Mesenchymal stem cell (in vitro differentiated cells and primary cell): Measurements from ENCODE around the gene UBE2E2.
A peak's percentile ranks its signal among the peaks of the same experiment; 100 is the strongest.

Experiments used
- DNase-seq: peaks from one replicate; pipeline ENCODE4 v3.0.0-alpha.2; 2013
- H2AFZ ChIP-seq: one replicate; pipeline ENCODE4 v1.6.1; 2013; ENCODE audit warnings: low read depth, mild to moderate bottlenecking, control low read depth, inconsistent platforms, low read length, moderate library complexity
- H2AK5ac ChIP-seq: 2 replicates; pipeline ENCODE4 v1.6.1; 2013; ENCODE audit warnings: low read length, moderate library complexity, mild to moderate bottlenecking, inconsistent platforms; ENCODE audit not compliant: severe bottlenecking
- H2BK120ac ChIP-seq: one replicate; pipeline ENCODE4 v1.6.1; 2013; ENCODE audit warnings: low read depth, mild to moderate bottlenecking, inconsistent platforms, low read length, moderate library complexity
- H2BK12ac ChIP-seq, 2 experiments: one replicate each; pipeline ENCODE4 v1.6.1; 2013; ENCODE audit warnings: inconsistent platforms in 2 of 2, low read length in 2 of 2, mild to moderate bottlenecking in 2 of 2, moderate library complexity in 2 of 2, control low read depth in 1 of 2
- H2BK15ac ChIP-seq: one replicate; pipeline ENCODE4 v1.6.1; 2013; ENCODE audit warnings: mild to moderate bottlenecking, low read depth, inconsistent platforms; ENCODE audit not compliant: poor library complexity, severe bottlenecking
- H2BK5ac ChIP-seq: 2 replicates; pipeline ENCODE4 v1.6.1; 2013; ENCODE audit warnings: low read depth, mild to moderate bottlenecking, low read length, control low read depth, inconsistent platforms; ENCODE audit not compliant: poor library complexity, severe bottlenecking
- H3K14ac ChIP-seq, 2 experiments: one replicate each; pipeline ENCODE4 v1.6.1; 2013; ENCODE audit warnings: inconsistent platforms in 2 of 2, low read length in 2 of 2, control low read depth in 1 of 2, mild to moderate bottlenecking in 1 of 2, moderate library complexity in 1 of 2
- H3K18ac ChIP-seq, 2 experiments: one replicate each; pipeline ENCODE4 v1.6.1; 2013; ENCODE audit warnings: inconsistent platforms in 2 of 2, low read length in 2 of 2, control low read depth in 1 of 2, low read depth in 1 of 2, mild to moderate bottlenecking in 1 of 2
- H3K23ac ChIP-seq, 2 experiments: one replicate each; pipeline ENCODE4 v1.6.1; 2013; ENCODE audit warnings: inconsistent platforms in 2 of 2, low read length in 2 of 2, mild to moderate bottlenecking in 2 of 2, moderate library complexity in 2 of 2, control low read depth in 1 of 2
- H3K27ac ChIP-seq: 2 replicates; pipeline ENCODE4 v1.5.1; 2013; ENCODE audit warnings: mild to moderate bottlenecking, moderate library complexity, low read length, control low read depth, inconsistent platforms; ENCODE audit not compliant: poor library complexity, severe bottlenecking
- H3K27me3 ChIP-seq, 2 experiments: 2 replicates each; pipeline versions ENCODE4 v1.6.1 to v1.7.0; 2013; ENCODE audit warnings: low read length in 2 of 2, mild to moderate bottlenecking in 2 of 2, moderate library complexity in 2 of 2, control low read depth in 1 of 2, inconsistent platforms in 1 of 2; ENCODE audit not compliant: control insufficient read depth in 1 of 2, insufficient read depth in 1 of 2
- H3K36me3 ChIP-seq, 2 experiments: 2 replicates each; pipeline versions ENCODE4 v1.6.1 to v1.7.0; 2013; ENCODE audit warnings: low read length in 2 of 2, control low read depth in 1 of 2, inconsistent platforms in 1 of 2, low read depth in 1 of 2, mild to moderate bottlenecking in 1 of 2; ENCODE audit not compliant: insufficient read depth in 2 of 2, control insufficient read depth in 1 of 2
- H3K4ac ChIP-seq, 2 experiments: one replicate each; pipeline ENCODE4 v1.6.1; 2013; ENCODE audit warnings: inconsistent platforms in 2 of 2, low read length in 2 of 2, mild to moderate bottlenecking in 2 of 2, moderate library complexity in 2 of 2, control low read depth in 1 of 2, low read depth in 1 of 2
- H3K4me1 ChIP-seq: 2 replicates; pipeline ENCODE4 v1.6.1; 2013; ENCODE audit warnings: low read depth, low read length, control low read depth; ENCODE audit not compliant: control insufficient read depth, insufficient read depth
- H3K4me2 ChIP-seq: 2 replicates; pipeline ENCODE4 v1.6.1; 2013; ENCODE audit warnings: low read length, mild to moderate bottlenecking, inconsistent platforms; ENCODE audit not compliant: poor library complexity, severe bottlenecking
- H3K4me3 ChIP-seq, 2 experiments: 2 replicates each; pipeline versions ENCODE4 v1.5.1 to v1.7.0; 2013; ENCODE audit warnings: low read length in 2 of 2, mild to moderate bottlenecking in 2 of 2, control low read depth in 1 of 2, low read depth in 1 of 2; ENCODE audit not compliant: insufficient read depth in 1 of 2
- H3K79me1 ChIP-seq: replicated peaks from 2 replicates; pipeline ENCODE4 v1.6.1; 2013; ENCODE audit warnings: mild to moderate bottlenecking, control low read depth, low read length, inconsistent platforms; ENCODE audit not compliant: poor library complexity, severe bottlenecking
- H3K9ac ChIP-seq: 2 replicates; pipeline ENCODE4 v1.7.0; 2013; ENCODE audit warnings: mild to moderate bottlenecking, low read length, moderate library complexity
- H3K9me3 ChIP-seq: 2 replicates; pipeline ENCODE4 v1.7.0; 2013; ENCODE audit warnings: mild to moderate bottlenecking, low read length; ENCODE audit not compliant: control insufficient read depth
- H4K8ac ChIP-seq: one replicate; pipeline ENCODE4 v1.6.1; 2013; ENCODE audit warnings: inconsistent platforms, mild to moderate bottlenecking, low read length, moderate library complexity
- H4K91ac ChIP-seq: one replicate; pipeline ENCODE4 v1.6.1; 2013; ENCODE audit warnings: mild to moderate bottlenecking, low read length, inconsistent platforms
- WGBS: methylation state at CpG from one replicate; pipeline ENCODE4 v1.1.7; 2013; ENCODE audit warnings: mixed read lengths; 5-methylcytosine and 5-hydroxymethylcytosine counted together

UBE2E2 gene

DNA sequence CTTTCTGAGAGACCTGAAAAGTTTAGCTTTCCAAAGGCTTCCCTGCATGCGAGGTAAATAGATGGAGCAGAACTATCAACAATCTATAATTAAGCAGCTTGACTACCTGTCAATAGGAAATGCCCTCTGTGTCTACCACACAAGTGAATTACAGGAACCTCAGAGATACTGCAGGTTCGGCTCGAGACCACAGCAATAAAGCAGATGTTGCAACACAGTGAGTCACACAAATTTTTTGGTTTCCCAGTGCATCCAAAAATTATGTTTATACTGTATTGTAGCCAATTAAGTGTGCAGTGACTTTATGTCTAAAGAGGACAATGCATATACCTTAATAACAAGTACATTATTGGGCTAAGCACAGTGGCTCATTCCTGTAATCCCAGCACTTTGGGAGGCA, 252.0 kb downstream of the UBE2E2 start:
- Histone ChIP-seq H3K9ac (no peak overlapping the region), H3K18ac (no peak overlapping the region), H2BK5ac (no peak overlapping the region), H4K91ac (no peak overlapping the region), H3K4ac (no peak overlapping the region), H2BK15ac (no peak overlapping the region), H3K36me3 (no peaks in the 10 kb centered on the region), H3K4me2 (no peak overlapping the region), H3K27me3 (no peaks in the 10 kb centered on the region), H3K14ac (no peak overlapping the region), H3K79me1 (peaks cover 22% of the 10 kb centered on the region), H2AK5ac (no peak overlapping the region), H2BK12ac (no peak overlapping the region), H3K27ac (no peak overlapping the region), H3K23ac (no peak overlapping the region), H3K4me3 (no peak overlapping the region), H2AFZ (no peak overlapping the region), H3K9me3 (no peaks in the 10 kb centered on the region), H2BK120ac (no peak overlapping the region), H3K4me1 (no peaks in the 10 kb centered on the region), H4K8ac (no peak overlapping the region)
- 39% methylated on average over 3 of the region's 3 CpGs for WGBS
- DNase-seq: peak; percentile 56

DNA sequence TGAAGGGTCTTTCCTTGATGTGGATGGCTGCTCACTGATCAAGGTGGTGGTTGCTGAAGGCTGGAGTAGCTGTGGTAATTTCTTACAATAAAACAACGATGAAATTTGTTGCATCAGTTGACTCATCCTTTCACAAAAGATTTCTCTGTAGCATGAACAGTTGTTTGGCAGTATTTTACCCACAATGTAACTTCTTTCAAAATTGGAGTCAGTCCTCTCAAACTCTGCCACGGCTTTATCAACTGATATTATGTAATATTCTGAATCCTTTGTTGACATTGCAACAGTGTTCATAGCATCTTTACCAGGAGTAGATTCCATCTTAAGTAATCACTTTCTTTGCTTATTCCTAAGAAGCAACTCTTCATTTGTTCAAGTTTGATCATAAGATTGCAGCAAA, 252.6 kb downstream of the UBE2E2 start:
- Histone ChIP-seq H3K9ac (no peak overlapping the region), H3K4me3 (no peak overlapping the region), H3K23ac (no peak overlapping the region), H4K8ac (no peak overlapping the region), H3K4me1 (no peaks in the 10 kb centered on the region), H3K79me1 (peaks cover 23% of the 10 kb centered on the region), H3K27me3 (no peaks in the 10 kb centered on the region), H2BK12ac (no peak overlapping the region), H2BK5ac (no peak overlapping the region), H2BK120ac (no peak overlapping the region), H2AFZ (no peak overlapping the region), H3K14ac (no peak overlapping the region), H3K9me3 (no peaks in the 10 kb centered on the region), H3K18ac (no peak overlapping the region), H3K36me3 (no peaks in the 10 kb centered on the region), H4K91ac (no peak overlapping the region), H3K4me2 (no peak overlapping the region), H2BK15ac (no peak overlapping the region), H3K4ac (no peak overlapping the region), H3K27ac (no peak overlapping the region), H2AK5ac (no peak overlapping the region)
- peak; percentile 6 for DNase-seq
- 100% methylated on average over 1 of the region's 2 CpGs for WGBS

DNA sequence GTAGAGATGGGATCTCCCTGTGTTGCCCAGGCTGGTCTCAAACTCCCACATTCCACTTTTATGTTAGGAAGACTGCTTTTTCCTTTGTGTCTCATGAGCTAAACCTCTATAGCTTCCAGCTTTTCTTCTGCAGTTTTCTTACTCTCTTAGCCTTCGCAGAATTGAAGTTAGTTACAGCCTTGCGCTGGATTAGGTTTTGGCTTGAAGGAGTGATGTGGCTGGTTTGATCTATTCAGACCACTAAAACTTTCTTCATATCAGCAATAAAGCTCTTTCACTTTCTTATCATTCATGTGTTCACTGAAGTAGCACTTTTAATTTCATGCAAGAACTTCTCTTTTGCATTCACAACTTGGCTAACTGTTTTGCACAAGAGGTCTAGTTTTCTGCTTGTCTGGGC, 254.6 kb downstream of the UBE2E2 start:
- Histone ChIP-seq H3K4me3 (no peak overlapping the region), H3K4me2 (no peak overlapping the region), H3K23ac (no peak overlapping the region), H3K4ac (no peak overlapping the region), H3K4me1 (no peaks in the 10 kb centered on the region), H3K14ac (no peak overlapping the region), H3K9me3 (no peaks in the 10 kb centered on the region), H3K27ac (no peak overlapping the region), H4K91ac (no peak overlapping the region), H2BK5ac (no peak overlapping the region), H2AFZ (no peak overlapping the region), H2BK15ac (no peak overlapping the region), H3K9ac (no peak overlapping the region), H4K8ac (no peak overlapping the region), H3K18ac (no peak overlapping the region), H2AK5ac (no peak overlapping the region), H3K36me3 (no peaks in the 10 kb centered on the region), H3K27me3 (no peaks in the 10 kb centered on the region), H2BK12ac (no peak overlapping the region), H3K79me1 (peaks cover 22% of the 10 kb centered on the region), H2BK120ac (no peak overlapping the region)
- no CpG with 5 or more reads among the region's 2 CpGs for WGBS
- DNase-seq: no peak

GRCh38 chr3:23459465-23459864, 256.3 kb downstream of the UBE2E2 start:
- Histone ChIP-seq H4K91ac (no peak overlapping the region), H3K27ac (no peak overlapping the region), H3K4me1 (no peaks in the 10 kb centered on the region), H2BK15ac (no peak overlapping the region), H4K8ac (no peak overlapping the region), H3K4me2 (no peak overlapping the region), H3K36me3 (no peaks in the 10 kb centered on the region), H2BK12ac (no peak overlapping the region), H3K14ac (no peak overlapping the region), H3K4ac (no peak overlapping the region), H2BK120ac (no peak overlapping the region), H2AFZ (no peak overlapping the region), H3K9ac (no peak overlapping the region), H3K9me3 (no peaks in the 10 kb centered on the region), H3K27me3 (no peaks in the 10 kb centered on the region), H3K18ac (no peak overlapping the region), H3K23ac (no peak overlapping the region), H2BK5ac (no peak overlapping the region), H3K4me3 (no peak overlapping the region), H3K79me1 (peaks cover 22% of the 10 kb centered on the region), H2AK5ac (no peak overlapping the region)
- DNase-seq: no peak
- WGBS: 87% methylated on average over 3 of the region's 3 CpGs
